AG09309 (cell line): Measurements from ENCODE around the gene NRXN3.

ENCODE experiments used
- DNase-seq: peaks from one replicate; pipeline ENCODE4 v3.0.0-alpha.2; 2010; ENCODE audit warnings: low read depth
- H3K4me3 ChIP-seq: 2 replicates; pipeline ENCODE4 v1.5.1; 2011; ENCODE audit warnings: mild to moderate bottlenecking, low read depth, low read length, moderate library complexity; ENCODE audit not compliant: control insufficient read depth
- CTCF ChIP-seq: IDR thresholded peaks from 2 replicates; pipeline ENCODE4 v1.5.1; 2011; ENCODE audit warnings: mild to moderate bottlenecking, low read depth, low read length, inconsistent platforms; ENCODE audit not compliant: insufficient read depth, control insufficient read depth; ENCODE audit errors: missing control alignments

The NRXN3 gene

GRCh38 chr14:79021766-79022165 is 851.6 kb downstream of the NRXN3 start:
- no peak for DNase-seq
- H3K4me3 ChIP-seq, result no peak overlapping the region
- TF ChIP-seq CTCF, result no peak

GRCh38 chr14:79027138-79027537 is 857.0 kb downstream of the NRXN3 start:
- no peak for TF ChIP-seq CTCF
- H3K4me3 ChIP-seq, result no peak overlapping the region
- no peak for DNase-seq

DNA sequence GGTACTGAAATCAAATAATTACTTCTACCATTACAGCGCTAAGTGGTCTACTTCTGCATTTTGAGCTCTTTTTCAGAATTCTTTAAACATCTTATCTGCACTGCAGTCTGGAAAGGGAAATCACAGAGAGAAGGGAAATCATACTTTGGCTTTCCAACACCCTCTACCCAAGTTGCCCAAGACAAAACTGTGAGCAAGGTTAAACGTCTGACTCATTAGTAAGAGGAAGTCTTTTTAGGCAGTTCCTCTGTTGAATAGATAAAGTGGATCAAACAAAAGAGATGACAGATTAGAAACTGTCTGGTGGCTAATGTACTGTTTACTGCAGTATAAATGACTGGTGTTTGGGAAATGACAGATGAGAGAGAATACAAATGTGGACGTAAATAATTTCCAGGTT is 858.1 kb downstream of the NRXN3 start:
- no peak overlapping the region for H3K4me3 ChIP-seq
- TF ChIP-seq CTCF, result no peak
- no peak for DNase-seq

GRCh38 chr14:79036441-79036840 is 866.3 kb downstream of the NRXN3 start:
- no peak overlapping the region for H3K4me3 ChIP-seq
- no peak for DNase-seq
- TF ChIP-seq CTCF, result no peak

- DNase-seq, result no peak
- H3K4me3 ChIP-seq, result no peak overlapping the region
- TF ChIP-seq CTCF, result no peak
These were observed 866.9 kb downstream of the NRXN3 start for GRCh38 chr14:79037106-79037505.

- DNase-seq, result no peak
- H3K4me3 ChIP-seq, result no peak overlapping the region
- TF ChIP-seq CTCF, result no peak
These were observed 867.4 kb downstream of the NRXN3 start for GRCh38 chr14:79037593-79037992.

DNA sequence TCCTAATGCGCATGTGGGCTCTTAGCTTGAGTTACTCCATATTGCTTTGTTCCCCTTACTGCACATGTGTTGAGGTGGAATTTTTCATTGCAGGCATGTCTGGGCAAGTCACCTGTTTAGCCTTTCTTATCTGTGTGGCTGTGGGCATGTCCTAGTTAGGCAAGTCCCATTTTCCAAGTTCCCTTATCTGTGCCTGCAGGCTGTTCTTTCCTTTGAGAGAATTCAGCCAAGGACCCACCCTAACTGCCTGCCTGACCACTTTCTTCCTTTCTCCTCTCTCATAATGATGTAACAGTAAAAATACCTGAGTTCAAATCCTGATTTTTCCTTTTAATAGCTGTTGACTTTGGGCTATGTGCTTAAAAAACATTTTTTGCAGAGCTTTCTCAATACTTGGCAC is 870.6 kb downstream of the NRXN3 start:
- no peak for TF ChIP-seq CTCF

More for the DNA sequence above, 870.6 kb downstream of the NRXN3 start:
- no peak for DNase-seq
- H3K4me3 ChIP-seq, result no peak overlapping the region
